ENCODE measurements around the gene SLC7A5. TPM values are rescaled to one million over a fixed set of nuclear protein-coding genes. Genes with fewer than 3 reads are reported as not detected.

SLC7A5 gene
- total and polyA plus RNA-seq, 2 of the 13 experiments (the other 11 are each of a cell fraction or from before 2014, with no cell fraction given): 79.6 to 155 TPM

DNA sequence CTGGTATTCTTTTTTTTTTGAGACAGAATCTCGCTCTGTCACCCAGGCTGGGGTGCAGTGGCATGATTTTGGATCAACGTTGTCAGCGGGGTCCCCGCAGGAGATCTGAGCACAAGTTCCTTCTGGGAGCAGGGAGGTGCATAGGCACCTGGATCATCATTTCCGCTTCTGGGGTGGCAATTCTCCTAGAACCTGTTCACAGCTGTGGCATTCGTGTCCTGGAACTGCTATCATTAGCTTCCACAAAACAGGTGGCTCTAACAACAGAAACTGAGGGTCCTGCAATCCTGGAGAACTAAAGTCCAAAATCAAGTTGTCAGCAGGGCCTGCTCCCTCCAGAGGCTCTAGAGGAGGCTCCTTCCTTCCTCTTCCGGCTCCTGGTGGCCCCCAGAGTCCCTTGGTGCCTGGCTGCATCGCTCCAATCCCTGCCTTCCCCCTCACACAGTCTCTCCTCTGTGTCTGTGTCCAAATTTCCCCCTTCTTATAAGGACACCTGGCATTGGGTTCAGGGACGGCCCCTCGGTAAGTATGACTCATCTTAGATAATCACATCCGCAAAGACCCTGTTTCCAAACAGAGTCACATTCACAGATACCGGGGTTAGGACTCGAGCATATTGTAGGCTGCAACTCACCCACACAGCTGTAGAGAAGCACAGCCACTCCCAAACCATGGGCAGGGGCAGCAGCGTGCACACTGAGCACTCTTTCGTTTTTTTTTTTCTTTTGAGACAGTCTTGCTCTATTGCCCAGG lies 60.0 kb downstream of the SLC7A5 start (continued):
- TF ChIP-seq, protein P1, sequence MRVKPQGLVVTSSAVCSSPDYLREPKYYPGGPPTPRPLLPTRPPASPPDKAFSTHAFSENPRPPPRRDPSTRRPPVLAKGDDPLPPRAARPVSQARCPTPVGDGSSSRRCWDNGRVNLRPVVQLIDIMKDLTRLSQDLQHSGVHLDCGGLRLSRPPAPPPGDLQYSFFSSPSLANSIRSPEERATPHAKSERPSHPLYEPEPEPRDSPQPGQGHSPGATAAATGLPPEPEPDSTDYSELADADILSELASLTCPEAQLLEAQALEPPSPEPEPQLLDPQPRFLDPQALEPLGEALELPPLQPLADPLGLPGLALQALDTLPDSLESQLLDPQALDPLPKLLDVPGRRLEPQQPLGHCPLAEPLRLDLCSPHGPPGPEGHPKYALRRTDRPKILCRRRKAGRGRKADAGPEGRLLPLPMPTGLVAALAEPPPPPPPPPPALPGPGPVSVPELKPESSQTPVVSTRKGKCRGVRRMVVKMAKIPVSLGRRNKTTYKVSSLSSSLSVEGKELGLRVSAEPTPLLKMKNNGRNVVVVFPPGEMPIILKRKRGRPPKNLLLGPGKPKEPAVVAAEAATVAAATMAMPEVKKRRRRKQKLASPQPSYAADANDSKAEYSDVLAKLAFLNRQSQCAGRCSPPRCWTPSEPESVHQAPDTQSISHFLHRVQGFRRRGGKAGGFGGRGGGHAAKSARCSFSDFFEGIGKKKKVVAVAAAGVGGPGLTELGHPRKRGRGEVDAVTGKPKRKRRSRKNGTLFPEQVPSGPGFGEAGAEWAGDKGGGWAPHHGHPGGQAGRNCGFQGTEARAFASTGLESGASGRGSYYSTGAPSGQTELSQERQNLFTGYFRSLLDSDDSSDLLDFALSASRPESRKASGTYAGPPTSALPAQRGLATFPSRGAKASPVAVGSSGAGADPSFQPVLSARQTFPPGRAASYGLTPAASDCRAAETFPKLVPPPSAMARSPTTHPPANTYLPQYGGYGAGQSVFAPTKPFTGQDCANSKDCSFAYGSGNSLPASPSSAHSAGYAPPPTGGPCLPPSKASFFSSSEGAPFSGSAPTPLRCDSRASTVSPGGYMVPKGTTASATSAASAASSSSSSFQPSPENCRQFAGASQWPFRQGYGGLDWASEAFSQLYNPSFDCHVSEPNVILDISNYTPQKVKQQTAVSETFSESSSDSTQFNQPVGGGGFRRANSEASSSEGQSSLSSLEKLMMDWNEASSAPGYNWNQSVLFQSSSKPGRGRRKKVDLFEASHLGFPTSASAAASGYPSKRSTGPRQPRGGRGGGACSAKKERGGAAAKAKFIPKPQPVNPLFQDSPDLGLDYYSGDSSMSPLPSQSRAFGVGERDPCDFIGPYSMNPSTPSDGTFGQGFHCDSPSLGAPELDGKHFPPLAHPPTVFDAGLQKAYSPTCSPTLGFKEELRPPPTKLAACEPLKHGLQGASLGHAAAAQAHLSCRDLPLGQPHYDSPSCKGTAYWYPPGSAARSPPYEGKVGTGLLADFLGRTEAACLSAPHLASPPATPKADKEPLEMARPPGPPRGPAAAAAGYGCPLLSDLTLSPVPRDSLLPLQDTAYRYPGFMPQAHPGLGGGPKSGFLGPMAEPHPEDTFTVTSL (CRISPR knock-in tag; IDR thresholded peaks at IDR 0.05; ENCODE audit: borderline replicate concordance): peak; percentile 80
- TF ChIP-seq FOXK1 (CRISPR knock-in tag; IDR thresholded peaks at IDR 0.05; ENCODE audit: borderline replicate concordance, low read depth) (peak; percentile 67; the same call in 1 of the 2 replicates), XRCC5 (optimal IDR thresholded peaks at IDR 0.05; ENCODE audit: low read length) (peak; percentile 23), ZNF598 (CRISPR knock-in tag; IDR thresholded peaks at IDR 0.05; ENCODE audit: borderline replicate concordance) (no peak), ZNF138 (CRISPR knock-in tag; IDR thresholded peaks at IDR 0.05; ENCODE audit: low read depth) (no peak), MXD4 (CRISPR knock-in tag; IDR thresholded peaks at IDR 0.05) (no peak), THYN1 (CRISPR knock-in tag; IDR thresholded peaks at IDR 0.05; ENCODE audit: borderline replicate concordance, low read depth) (no peak), CBX2 (IDR thresholded peaks at IDR 0.05; ENCODE audit: low read depth, low read length) (no peak), CBX2 (CRISPR knock-in tag; IDR thresholded peaks at IDR 0.05; ENCODE audit: low read depth) (0 out of 2 replicates have a peak, but pooled peaks have one; percentile 30), HES4 (CRISPR knock-in tag; IDR thresholded peaks at IDR 0.05; ENCODE audit: borderline replicate concordance) (no peak), HNF4G (IDR thresholded peaks at IDR 0.05; ENCODE audit: borderline replicate concordance, low read depth, low read length) (no peak), HNF4G (CRISPR knock-in tag; IDR thresholded peaks at IDR 0.05; ENCODE audit: borderline replicate concordance, low read depth) (no peak)
- TF ChIP-seq, protein P2, sequence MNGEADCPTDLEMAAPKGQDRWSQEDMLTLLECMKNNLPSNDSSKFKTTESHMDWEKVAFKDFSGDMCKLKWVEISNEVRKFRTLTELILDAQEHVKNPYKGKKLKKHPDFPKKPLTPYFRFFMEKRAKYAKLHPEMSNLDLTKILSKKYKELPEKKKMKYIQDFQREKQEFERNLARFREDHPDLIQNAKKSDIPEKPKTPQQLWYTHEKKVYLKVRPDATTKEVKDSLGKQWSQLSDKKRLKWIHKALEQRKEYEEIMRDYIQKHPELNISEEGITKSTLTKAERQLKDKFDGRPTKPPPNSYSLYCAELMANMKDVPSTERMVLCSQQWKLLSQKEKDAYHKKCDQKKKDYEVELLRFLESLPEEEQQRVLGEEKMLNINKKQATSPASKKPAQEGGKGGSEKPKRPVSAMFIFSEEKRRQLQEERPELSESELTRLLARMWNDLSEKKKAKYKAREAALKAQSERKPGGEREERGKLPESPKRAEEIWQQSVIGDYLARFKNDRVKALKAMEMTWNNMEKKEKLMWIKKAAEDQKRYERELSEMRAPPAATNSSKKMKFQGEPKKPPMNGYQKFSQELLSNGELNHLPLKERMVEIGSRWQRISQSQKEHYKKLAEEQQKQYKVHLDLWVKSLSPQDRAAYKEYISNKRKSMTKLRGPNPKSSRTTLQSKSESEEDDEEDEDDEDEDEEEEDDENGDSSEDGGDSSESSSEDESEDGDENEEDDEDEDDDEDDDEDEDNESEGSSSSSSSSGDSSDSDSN (CRISPR knock-in tag; IDR thresholded peaks at IDR 0.05): no peak; the same call in none of the 2 replicates
- TF ChIP-seq, protein P3, sequence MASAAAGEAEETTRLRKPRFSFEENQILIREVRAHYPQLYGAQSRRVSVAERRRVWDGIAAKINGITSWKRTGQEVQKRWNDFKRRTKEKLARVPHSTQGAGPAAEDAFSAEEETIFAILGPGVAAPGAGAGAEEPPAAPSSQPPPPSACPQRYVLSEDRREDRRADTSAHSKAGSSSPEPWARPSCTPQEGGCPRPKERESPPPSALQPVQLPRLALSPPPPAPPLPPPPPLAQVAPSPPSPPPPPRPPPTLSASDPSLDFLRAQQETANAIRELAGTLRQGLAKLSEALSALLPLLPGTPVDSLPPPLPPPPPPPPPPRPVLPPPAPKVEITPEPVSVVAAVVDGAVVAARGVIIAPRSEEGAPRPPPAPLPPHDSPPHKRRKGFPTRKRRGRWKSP (CRISPR knock-in tag; IDR thresholded peaks at IDR 0.05): 0 out of 2 replicates have a peak, but pooled peaks have one; percentile 45
- TF ChIP-seq, protein P4, sequence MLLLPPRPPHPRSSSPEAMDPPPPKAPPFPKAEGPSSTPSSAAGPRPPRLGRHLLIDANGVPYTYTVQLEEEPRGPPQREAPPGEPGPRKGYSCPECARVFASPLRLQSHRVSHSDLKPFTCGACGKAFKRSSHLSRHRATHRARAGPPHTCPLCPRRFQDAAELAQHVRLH (CRISPR knock-in tag; IDR thresholded peaks at IDR 0.05; ENCODE audit: borderline replicate concordance, low read depth): no peak
- TF ChIP-seq, protein P5, sequence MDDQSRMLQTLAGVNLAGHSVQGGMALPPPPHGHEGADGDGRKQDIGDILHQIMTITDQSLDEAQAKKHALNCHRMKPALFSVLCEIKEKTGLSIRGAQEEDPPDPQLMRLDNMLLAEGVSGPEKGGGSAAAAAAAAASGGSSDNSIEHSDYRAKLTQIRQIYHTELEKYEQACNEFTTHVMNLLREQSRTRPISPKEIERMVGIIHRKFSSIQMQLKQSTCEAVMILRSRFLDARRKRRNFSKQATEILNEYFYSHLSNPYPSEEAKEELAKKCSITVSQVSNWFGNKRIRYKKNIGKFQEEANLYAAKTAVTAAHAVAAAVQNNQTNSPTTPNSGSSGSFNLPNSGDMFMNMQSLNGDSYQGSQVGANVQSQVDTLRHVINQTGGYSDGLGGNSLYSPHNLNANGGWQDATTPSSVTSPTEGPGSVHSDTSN (CRISPR knock-in tag; IDR thresholded peaks at IDR 0.05; ENCODE audit: borderline replicate concordance): no peak
